Stomach smooth muscle (tissue), 2 donors: ENCODE data around the gene RIMBP2.

Experiments used
- H3K27ac ChIP-seq: one replicate; pipeline ENCODE4 v1.7.0; 2013; ENCODE audit warnings: mild to moderate bottlenecking, low read length, inconsistent platforms
- H3K27me3 ChIP-seq, 2 donors: one replicate each; pipeline ENCODE4 v1.7.0; 2013; ENCODE audit warnings: low read length in 2 of 2; ENCODE audit not compliant: insufficient read depth in 2 of 2, control insufficient read depth in 1 of 2
- H3K36me3 ChIP-seq, 2 donors: one replicate each; pipeline ENCODE4 v1.7.0; 2013; ENCODE audit warnings: low read length in 2 of 2; ENCODE audit not compliant: control insufficient read depth in 2 of 2, insufficient read depth in 2 of 2
- H3K4me1 ChIP-seq: one replicate; pipeline ENCODE4 v1.7.0; 2013; ENCODE audit warnings: low read length; ENCODE audit not compliant: control insufficient read depth, insufficient read depth
- H3K4me3 ChIP-seq, 2 donors: one replicate each; pipeline ENCODE4 v1.7.0; 2013; ENCODE audit warnings: low read length in 2 of 2
- H3K9ac ChIP-seq, 2 donors: one replicate each; pipeline ENCODE4 v1.7.0; 2013; ENCODE audit warnings: low read length in 2 of 2, mild to moderate bottlenecking in 1 of 2
- H3K9me3 ChIP-seq, 2 donors: one replicate each; pipeline ENCODE4 v1.7.0; 2013; ENCODE audit warnings: low read length in 2 of 2; ENCODE audit not compliant: control insufficient read depth in 2 of 2
- donor health status: healthy.
- donor health status: Pancreatic carcinoma.

The RIMBP2 gene

DNA sequence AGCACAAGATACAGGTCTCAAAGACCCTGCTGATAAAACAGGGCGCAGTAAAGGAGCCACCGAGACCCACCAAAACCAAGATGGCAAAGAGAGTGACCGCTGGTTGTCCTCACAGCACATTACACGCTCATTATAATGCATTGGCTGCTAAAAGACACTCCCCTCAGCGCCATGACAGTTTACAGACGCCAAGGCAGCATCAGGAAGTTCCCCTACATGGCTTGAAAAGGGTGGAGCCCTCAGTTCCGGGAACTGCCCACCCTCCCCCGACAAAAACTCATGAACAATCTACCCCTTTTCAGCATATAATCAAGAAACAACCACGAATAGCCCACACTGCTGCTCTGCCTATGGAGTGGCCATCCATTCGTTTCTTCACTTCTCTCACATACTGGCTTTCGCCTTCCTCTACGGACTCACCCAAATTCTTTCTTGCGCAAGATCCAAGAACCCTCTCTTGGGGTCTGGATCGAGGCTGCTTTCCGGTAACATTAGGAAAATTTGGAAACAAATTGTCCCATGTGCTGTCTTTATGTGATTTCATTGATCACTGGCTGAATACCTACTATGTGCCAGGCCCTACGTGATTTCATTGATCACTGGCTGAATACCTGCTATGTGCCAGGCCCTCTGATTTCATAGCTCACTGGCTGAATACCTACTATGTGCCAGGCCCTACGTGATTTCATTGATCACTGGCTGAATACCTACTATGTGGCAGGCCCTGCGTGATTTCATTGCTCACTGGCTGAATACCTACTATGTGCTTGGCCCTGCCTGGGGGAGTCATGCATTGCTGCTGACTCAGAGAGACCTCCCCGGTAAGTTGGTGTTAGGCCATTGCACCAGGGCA is 252.1 kb downstream of the RIMBP2 start:
- Histone ChIP-seq H3K9me3 (peaks cover 0 to 11% of the 10 kb centered on the region in 2 donors), H3K9ac (no peak overlapping the region), H3K36me3 (no peaks in the 10 kb centered on the region), H3K4me3 (no peak overlapping the region), H3K4me1 (no peaks in the 10 kb centered on the region), H3K27me3 (peaks cover 0 to 2% of the 10 kb centered on the region in 2 donors), H3K27ac (no peak overlapping the region)

DNA sequence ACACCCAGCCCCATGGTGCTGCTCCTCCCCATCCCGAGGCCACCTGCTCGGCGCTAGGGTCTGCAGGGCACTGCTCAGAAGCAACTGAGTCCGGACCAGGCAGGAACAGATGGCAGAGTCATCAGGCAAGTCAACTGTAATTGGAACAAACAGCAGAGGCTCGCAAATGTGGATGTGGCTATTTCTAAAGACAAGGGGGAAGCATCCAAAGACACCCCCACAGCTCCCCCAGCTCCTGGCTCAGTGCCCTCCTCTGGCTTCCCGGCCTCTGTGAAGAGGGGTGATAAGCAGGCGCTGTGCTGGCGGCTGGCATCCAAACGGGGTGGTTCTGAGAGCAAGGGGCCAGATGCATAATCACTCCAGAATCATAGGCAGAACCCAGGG is 252.8 kb downstream of the RIMBP2 start:
- H3K27me3 ChIP-seq = peaks cover 0 to 2% of the 10 kb centered on the region in 2 donors
- peaks cover 0 to 8% of the 10 kb centered on the region in 2 donors for H3K9me3 ChIP-seq
- H3K9ac ChIP-seq = no peak overlapping the region
- H3K36me3 ChIP-seq = no peaks in the 10 kb centered on the region
- H3K4me1 ChIP-seq = no peaks in the 10 kb centered on the region
- no peak overlapping the region for H3K4me3 ChIP-seq
- H3K27ac ChIP-seq = no peak overlapping the region

DNA sequence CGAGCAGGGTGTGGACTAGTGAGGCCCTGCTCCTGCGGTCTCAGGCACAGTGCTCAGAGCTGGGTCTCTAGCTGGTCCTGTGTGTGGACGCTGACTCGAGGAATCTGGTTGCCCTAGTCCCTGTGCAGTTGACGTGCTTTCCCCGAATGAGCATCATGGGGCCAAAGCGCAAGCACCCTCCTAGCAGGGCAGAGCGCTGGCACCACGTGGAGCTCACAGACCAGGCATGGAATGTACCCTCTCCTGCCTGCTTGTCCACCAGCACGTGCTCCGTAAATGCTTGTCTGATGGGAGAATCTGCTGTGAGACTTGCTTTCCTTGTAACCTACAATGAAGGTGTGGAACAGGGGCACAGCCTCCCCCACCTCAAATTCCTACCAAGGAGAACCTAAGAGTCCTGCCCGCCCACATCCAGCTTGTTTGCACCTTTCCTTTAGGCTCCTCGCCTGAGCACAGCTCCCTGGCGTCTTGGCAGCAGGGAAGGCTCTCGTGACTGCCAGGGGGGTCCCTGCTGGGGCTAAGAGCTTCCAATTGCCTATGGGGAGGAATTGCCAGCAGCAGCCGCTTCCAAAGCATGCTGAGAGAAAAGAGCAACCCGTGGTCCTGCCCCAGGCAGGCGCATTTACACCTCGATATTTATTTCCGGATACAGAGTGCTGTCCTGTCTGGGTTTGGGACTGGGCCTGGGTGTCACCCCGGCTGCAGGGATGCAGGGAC is 253.4 kb downstream of the RIMBP2 start:
- Histone ChIP-seq H3K27me3 (peaks cover 0 to 2% of the 10 kb centered on the region in 2 donors), H3K9ac (no peak overlapping the region), H3K36me3 (no peaks in the 10 kb centered on the region), H3K4me3 (no peak overlapping the region), H3K9me3 (peaks cover 0 to 6% of the 10 kb centered on the region in 2 donors), H3K27ac (no peak overlapping the region), H3K4me1 (no peaks in the 10 kb centered on the region)

DNA sequence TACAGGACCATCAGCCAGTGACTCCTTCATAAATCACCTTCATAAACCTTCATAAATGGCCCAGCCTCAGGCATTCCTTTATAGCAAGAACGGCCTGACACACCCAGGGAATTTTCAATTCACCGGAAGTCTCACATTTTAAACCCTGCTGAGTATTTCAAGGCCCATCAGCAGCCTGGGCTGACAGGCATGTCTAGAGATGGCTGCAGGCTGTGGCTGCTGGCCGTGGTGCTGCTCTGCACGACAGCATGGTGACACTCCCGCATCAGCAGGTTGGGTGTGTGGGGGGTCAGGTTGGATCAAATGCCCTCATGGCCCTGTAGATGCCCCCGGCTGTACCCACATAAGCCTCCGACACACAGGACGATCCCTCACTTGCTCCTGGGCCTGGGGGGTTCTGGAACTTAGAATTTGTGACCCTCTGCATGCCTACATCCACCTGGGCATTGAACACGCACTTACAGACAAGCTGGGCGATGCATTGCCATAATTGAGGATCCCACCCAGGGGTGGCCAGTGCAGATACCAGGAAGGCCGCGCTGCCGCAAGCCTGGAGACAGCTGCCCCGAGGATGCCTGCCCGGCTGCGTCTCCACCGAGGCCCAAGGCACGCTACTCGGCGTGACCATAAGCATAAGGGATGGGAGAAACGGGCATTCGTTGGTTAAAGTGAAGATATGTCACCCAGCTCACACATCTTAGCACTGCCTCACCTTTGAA is 254.1 kb downstream of the RIMBP2 start:
- Histone ChIP-seq H3K36me3 (no peaks in the 10 kb centered on the region), H3K4me1 (no peaks in the 10 kb centered on the region), H3K27me3 (peaks cover 0 to 2% of the 10 kb centered on the region in 2 donors), H3K27ac (no peak overlapping the region), H3K9ac (no peak overlapping the region), H3K4me3 (no peak overlapping the region), H3K9me3 (no peaks in the 10 kb centered on the region)

DNA sequence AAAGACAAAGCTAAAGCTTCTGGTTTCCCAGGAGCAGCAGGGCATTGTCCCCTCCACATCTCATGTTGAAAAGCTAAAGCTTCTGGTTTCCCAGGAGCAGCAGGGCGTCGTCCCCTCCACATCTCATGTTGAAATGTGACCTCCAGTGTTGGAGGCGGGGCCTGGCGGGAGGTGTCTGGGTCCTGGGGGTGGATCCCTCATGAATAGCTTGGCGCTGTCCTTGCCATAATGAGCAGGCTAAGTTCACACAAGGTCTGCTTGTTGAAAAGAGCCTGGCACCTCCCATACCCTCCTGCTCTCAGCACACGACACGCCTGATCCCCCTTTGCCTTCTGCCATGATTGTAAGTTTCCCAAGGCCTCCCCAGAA is 254.7 kb downstream of the RIMBP2 start:
- H3K9me3 ChIP-seq = no peaks in the 10 kb centered on the region
- peaks cover 0 to 2% of the 10 kb centered on the region in 2 donors for H3K27me3 ChIP-seq
- H3K4me3 ChIP-seq = no peak overlapping the region
- no peaks in the 10 kb centered on the region for H3K36me3 ChIP-seq
- H3K4me1 ChIP-seq = no peaks in the 10 kb centered on the region
- no peak overlapping the region for H3K9ac ChIP-seq
- H3K27ac ChIP-seq = no peak overlapping the region

DNA sequence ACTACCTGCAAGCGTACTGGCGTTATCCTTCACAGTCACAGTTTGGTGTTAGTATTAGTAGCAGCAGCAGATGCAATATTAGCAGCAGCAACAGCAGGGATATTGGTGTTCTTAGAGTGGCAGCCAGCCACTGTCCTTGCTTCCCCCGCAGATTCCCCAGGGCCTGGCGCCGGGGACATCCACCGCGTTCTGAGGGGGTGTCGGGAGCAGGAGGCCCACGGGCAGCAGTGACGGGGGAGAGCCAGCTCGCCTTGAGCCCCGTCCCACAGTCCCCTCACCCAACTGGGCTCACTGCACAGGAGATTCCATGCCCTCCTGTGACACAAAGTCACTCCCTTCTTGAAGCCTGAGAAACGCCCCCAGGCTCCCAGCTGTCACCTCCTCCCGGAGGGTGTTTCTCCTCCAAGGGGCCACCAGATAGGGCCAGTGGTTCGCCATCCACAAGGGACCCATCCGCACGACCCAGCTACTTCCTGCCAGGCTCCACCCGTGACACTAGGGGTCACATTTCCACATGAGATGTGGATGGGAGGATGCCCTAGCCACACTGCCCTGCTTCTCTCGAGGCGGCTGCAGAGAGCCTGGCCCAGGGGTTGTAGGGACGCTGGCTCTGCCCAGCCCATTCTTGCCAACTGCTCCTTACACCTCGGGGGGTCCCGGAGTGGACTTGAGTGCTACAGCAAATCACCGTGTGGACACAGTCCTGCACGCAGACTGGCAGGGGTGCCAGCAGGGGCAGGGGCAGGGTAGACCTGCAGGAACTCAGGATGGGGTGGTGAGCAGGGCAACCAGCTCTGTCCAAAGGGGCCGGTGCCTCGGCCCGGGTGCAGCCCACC is 255.3 kb downstream of the RIMBP2 start:
- Histone ChIP-seq H3K9ac (no peak overlapping the region), H3K9me3 (no peaks in the 10 kb centered on the region), H3K27me3 (peaks cover 0 to 2% of the 10 kb centered on the region in 2 donors), H3K27ac (no peak overlapping the region), H3K4me3 (no peak overlapping the region), H3K4me1 (no peaks in the 10 kb centered on the region), H3K36me3 (no peaks in the 10 kb centered on the region)

DNA sequence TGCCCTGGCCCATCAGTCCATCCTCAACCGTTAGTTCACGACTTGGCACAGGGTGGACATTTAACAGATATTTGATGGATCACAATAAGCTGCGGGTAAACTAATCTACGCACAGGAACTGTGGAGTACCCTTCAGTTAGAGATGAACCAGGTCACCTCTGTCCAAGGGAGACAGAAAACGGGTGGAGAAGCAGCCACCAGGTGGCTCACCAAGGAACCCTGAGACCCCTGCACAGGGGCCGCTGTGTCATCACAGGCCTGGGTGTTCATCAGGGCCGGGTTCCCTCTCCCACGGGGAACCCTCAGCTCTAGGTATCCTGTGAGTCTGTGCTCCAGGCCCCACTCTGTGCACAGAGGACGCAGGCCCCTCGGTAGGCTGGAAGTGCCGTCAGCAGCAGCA is 256.2 kb downstream of the RIMBP2 start:
- H3K9ac ChIP-seq = no peak overlapping the region
- H3K4me3 ChIP-seq = no peak overlapping the region
- H3K9me3 ChIP-seq = no peaks in the 10 kb centered on the region
- no peaks in the 10 kb centered on the region for H3K4me1 ChIP-seq
- no peaks in the 10 kb centered on the region for H3K36me3 ChIP-seq
- H3K27me3 ChIP-seq = peaks cover 0 to 2% of the 10 kb centered on the region in 2 donors
- no peak overlapping the region for H3K27ac ChIP-seq

DNA sequence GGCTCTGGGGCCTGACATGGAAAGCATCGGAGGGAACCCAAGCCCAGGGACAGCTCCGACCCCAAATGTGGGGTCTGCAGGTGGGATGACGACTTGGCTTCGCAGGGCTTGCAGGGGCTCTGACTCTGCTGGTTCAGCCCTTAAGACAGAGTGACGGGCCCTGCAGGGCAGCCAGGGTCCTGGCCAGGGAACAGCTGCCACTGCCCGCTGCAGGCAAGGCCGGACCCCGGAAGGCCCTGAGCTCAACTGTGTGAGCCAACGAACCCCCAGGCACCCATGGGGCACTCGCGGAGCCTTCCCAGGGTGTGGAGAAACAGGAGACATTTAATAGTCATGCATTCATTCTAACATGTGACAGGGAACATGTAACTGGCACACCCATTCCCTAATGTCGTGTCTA is 257.8 kb downstream of the RIMBP2 start:
- H3K9ac ChIP-seq = no peak overlapping the region
- H3K4me1 ChIP-seq = no peaks in the 10 kb centered on the region
- H3K4me3 ChIP-seq = no peak overlapping the region
- no peak overlapping the region for H3K27ac ChIP-seq
- H3K36me3 ChIP-seq = no peaks in the 10 kb centered on the region
- peaks cover 0 to 2% of the 10 kb centered on the region in 2 donors for H3K27me3 ChIP-seq
- H3K9me3 ChIP-seq = no peaks in the 10 kb centered on the region

DNA sequence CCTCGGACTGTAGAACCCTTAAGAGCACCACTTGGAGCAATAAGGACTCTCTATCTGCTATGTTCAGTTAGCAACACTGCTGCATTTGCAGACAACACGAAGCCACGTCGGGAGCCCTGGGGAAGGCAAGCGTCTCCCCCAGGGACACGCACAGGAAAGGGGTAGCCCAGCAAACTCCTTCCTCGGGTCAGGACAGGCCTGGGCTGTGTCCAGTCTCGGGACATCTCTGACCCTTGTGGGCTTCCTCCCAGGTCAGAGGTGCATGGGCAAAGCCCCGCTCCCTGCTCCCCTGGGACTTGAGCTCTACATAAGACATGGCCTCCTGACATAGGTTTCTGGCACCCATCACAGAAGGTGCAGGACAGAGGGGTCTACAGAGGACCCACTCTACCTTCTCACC is 258.9 kb downstream of the RIMBP2 start:
- Histone ChIP-seq H3K4me1 (no peaks in the 10 kb centered on the region), H3K36me3 (no peaks in the 10 kb centered on the region), H3K27me3 (peaks cover 0 to 2% of the 10 kb centered on the region in 2 donors), H3K9ac (no peak overlapping the region), H3K27ac (no peak overlapping the region), H3K9me3 (no peaks in the 10 kb centered on the region), H3K4me3 (no peak overlapping the region)
